ENCODE data around the gene RELCH. TPM values are rescaled to one million over a fixed set of nuclear protein-coding genes. Genes with fewer than 3 reads are reported as not detected.

The RELCH gene
- total RNA-seq, 2 donors from 2014 or later = 14.7 to 14.8 TPM

GRCh38 chr18:62330650-62331049 lies 143.6 kb downstream of the RELCH start:
- ATAC-seq (no peak), DNase-seq (no peak)
- intact Hi-C loops (cut with DNase I) = no loop called here

- ATAC-seq = peak; percentile 9 to 22
- intact Hi-C loops (cut with DNase I) = no loop called here
- peak; percentile 57 for DNase-seq
Observed at GRCh38 chr18:62331581-62332356, 144.7 kb downstream of the RELCH start.

GRCh38 chr18:62332431-62332830 lies 145.4 kb downstream of the RELCH start:
- intact Hi-C loops (cut with DNase I) = no loop called here
- no peak for ATAC-seq
- DNase-seq = no peak

GRCh38 chr18:62332964-62333695 lies 146.1 kb downstream of the RELCH start:
- intact Hi-C loops (cut with DNase I) = no loop called here
- ATAC-seq (no peak), DNase-seq (no peak)

- no peak for DNase-seq
- intact Hi-C loops (cut with DNase I) = no loop called here
- peak in 1 of 2 donors; percentile 22 for ATAC-seq
Observed at GRCh38 chr18:62334120-62334519, 147.1 kb downstream of the RELCH start.

GRCh38 chr18:62335494-62335893 lies 148.4 kb downstream of the RELCH start:
- ATAC-seq (no peak), DNase-seq (no peak)
- intact Hi-C loops (cut with DNase I) = no loop called here

GRCh38 chr18:62336618-62337017 lies 149.6 kb downstream of the RELCH start:
- intact Hi-C loops (cut with DNase I) = no loop called here
- DNase-seq (no peak), ATAC-seq (no peak)

- intact Hi-C loops (cut with DNase I) = no loop called here
- ATAC-seq (no peak), DNase-seq (no peak)
Observed at GRCh38 chr18:62337336-62337735, 150.3 kb downstream of the RELCH start.

GRCh38 chr18:62338446-62339105 lies 151.5 kb downstream of the RELCH start:
- DNase-seq (no peak), ATAC-seq (no peak)
- intact Hi-C loops (cut with DNase I) = no loop called here

GRCh38 chr18:62339106-62339988 lies 152.3 kb downstream of the RELCH start:
- no peak for DNase-seq
- ATAC-seq = peak; percentile 12 to 91

GRCh38 chr18:62340996-62341395 lies 153.9 kb downstream of the RELCH start:
- intact Hi-C loops (cut with DNase I) = no loop called here
- no peak for ATAC-seq

More at GRCh38 chr18:62339106-62339988, 152.3 kb downstream of the RELCH start:
- intact Hi-C loops (cut with DNase I) = no loop called here

GRCh38 chr18:62341473-62341872 lies 154.4 kb downstream of the RELCH start:
- DNase-seq (no peak), ATAC-seq (no peak)
- intact Hi-C loops (cut with DNase I) = no loop called here

More at GRCh38 chr18:62340996-62341395, 153.9 kb downstream of the RELCH start:
- DNase-seq = no peak

- ATAC-seq = no peak
- DNase-seq = no peak
- intact Hi-C loops (cut with DNase I) = no loop called here
Observed at GRCh38 chr18:62342884-62343283, 155.8 kb downstream of the RELCH start.

- ATAC-seq = no peak
- DNase-seq = no peak
- intact Hi-C loops (cut with DNase I) = no loop called here
Observed at GRCh38 chr18:62343316-62343715, 156.3 kb downstream of the RELCH start.

- ATAC-seq (no peak), DNase-seq (no peak)
- intact Hi-C loops (cut with DNase I) = no loop called here
Observed at GRCh38 chr18:62345909-62346308, 158.9 kb downstream of the RELCH start.

GRCh38 chr18:62346333-62347088 lies 159.5 kb downstream of the RELCH start:
- no peak for ATAC-seq
- no peak for DNase-seq
- intact Hi-C loops (cut with DNase I) = no loop called here

GRCh38 chr18:62347089-62347506 lies 160.0 kb downstream of the RELCH start:
- intact Hi-C loops (cut with DNase I) = no loop called here
- DNase-seq (no peak), ATAC-seq (no peak)

- intact Hi-C loops (cut with DNase I) = no loop called here
- DNase-seq (no peak), ATAC-seq (no peak)
Observed at GRCh38 chr18:62348474-62348873, 161.4 kb downstream of the RELCH start.
